ENCODE results near the gene RGL3.
"Not testable (repeated sequence)": the region's sequence is repeated elsewhere in the genome, so short reads cannot be mapped to it uniquely, and the experiment has no call there.

The RGL3 gene

GRCh38 chr19:11383706-11384048 is 35.4 kb downstream of the RGL3 start:
- no peak for DNase-seq (ENCODE audit: low read depth)

- no peak for DNase-seq (ENCODE audit: low read depth)
Observed at GRCh38 chr19:11382898-11383705, 36.0 kb downstream of the RGL3 start.

- peak; percentile 98 for DNase-seq (ENCODE audit: low read depth)
Observed at GRCh38 chr19:11380653-11381537, 38.2 kb downstream of the RGL3 start.

- DNase-seq (ENCODE audit: low read depth) = no peak
Observed at GRCh38 chr19:11379857-11380350, 39.2 kb downstream of the RGL3 start.

- DNase-seq (ENCODE audit: low read depth) = not testable (repeated sequence)
Observed at GRCh38 chr19:11379269-11379845, 39.8 kb downstream of the RGL3 start.

GRCh38 chr19:11378319-11379189 is 40.6 kb downstream of the RGL3 start:
- peak; percentile 74 for DNase-seq (ENCODE audit: low read depth)

- DNase-seq (ENCODE audit: low read depth) = no peak
Observed at GRCh38 chr19:11377756-11378155, 41.4 kb downstream of the RGL3 start.

GRCh38 chr19:11377237-11377636 is 41.9 kb downstream of the RGL3 start:
- peak; percentile 93 for DNase-seq (ENCODE audit: low read depth)

- DNase-seq (ENCODE audit: low read depth) = no peak
Observed at GRCh38 chr19:11375143-11375948, 43.8 kb downstream of the RGL3 start.

- DNase-seq (ENCODE audit: low read depth) = peak; percentile 100
Observed at GRCh38 chr19:11374433-11375142, 44.5 kb downstream of the RGL3 start, which contains the start of gene SWSAP1. Gene SWSAP1 (plus strand): TSS chr19:11374666. CDS start chr19:11374681, 15 bp downstream.

- DNase-seq (ENCODE audit: low read depth) = no peak
Observed at GRCh38 chr19:11373885-11374432, 45.2 kb downstream of the RGL3 start.

GRCh38 chr19:11373166-11373884 is 45.8 kb downstream of the RGL3 start:
- no peak for DNase-seq (ENCODE audit: low read depth)

GRCh38 chr19:11370744-11371143 is 48.4 kb downstream of the RGL3 start:
- no peak for DNase-seq (ENCODE audit: low read depth)

GRCh38 chr19:11367528-11367927 is 51.6 kb downstream of the RGL3 start:
- no peak for DNase-seq (ENCODE audit: low read depth)

- no peak for DNase-seq (ENCODE audit: low read depth)
Observed at GRCh38 chr19:11365557-11366117, 53.5 kb downstream of the RGL3 start.

- DNase-seq (ENCODE audit: low read depth) = no peak
Observed at GRCh38 chr19:11364935-11365334, 54.2 kb downstream of the RGL3 start.

- DNase-seq (ENCODE audit: low read depth) = no peak
Observed at GRCh38 chr19:11364296-11364904, 54.7 kb downstream of the RGL3 start.

GRCh38 chr19:11363881-11364280 is 55.2 kb downstream of the RGL3 start:
- no peak for DNase-seq (ENCODE audit: low read depth)

Measured in HS-5 (cell line).